Lung microvascular endothelial cell (primary cell): ENCODE data around the gene SHB. TPM values are rescaled to one million over a fixed set of nuclear protein-coding genes. Genes with fewer than 3 reads are reported as not detected.
"Not testable (repeated sequence)": the region's sequence is repeated elsewhere in the genome, so short reads cannot be mapped to it uniquely, and the experiment has no call there.

Experiments used
- DNase-seq, 2 donors: peaks; one replicate each; pipeline versions ENCODE4 v3.0.0 to v3.0.0-alpha.2; 2010; ENCODE audit warnings: low read depth in 2 of 2
- total RNA-seq: library from RNA; depleted of rRNA; stranded (reverse); fragments of >200 nt; gene quantifications from 2 replicates; pipeline ENCODE4 v1.2.1, GENCODE V29; 2014

Gene SHB
- total RNA-seq, 1 donor from 2014 or later: 22.6 TPM

- no peak for DNase-seq
Measured at GRCh38 chr9:37921168-37921510, 147.9 kb downstream of the SHB start.

- DNase-seq: peak in 1 of 2 donors; percentile 55
Measured at GRCh38 chr9:37920471-37921167, 148.4 kb downstream of the SHB start.

- DNase-seq: no peak
Measured at GRCh38 chr9:37919956-37920335, 149.1 kb downstream of the SHB start.

GRCh38 chr9:37919246-37919955 lies 149.6 kb downstream of the SHB start:
- DNase-seq: no peak

- no peak for DNase-seq
Measured at GRCh38 chr9:37918665-37919170, 150.3 kb downstream of the SHB start.

- DNase-seq: no peak
Measured at GRCh38 chr9:37917801-37918664, 151.0 kb downstream of the SHB start.

- DNase-seq: peak in 1 of 2 donors; percentile 25
Measured at GRCh38 chr9:37917313-37917731, 151.7 kb downstream of the SHB start.

GRCh38 chr9:37916471-37917312 lies 152.3 kb downstream of the SHB start:
- DNase-seq: peak; percentile 75 to 80

- peak in 1 of 2 donors; percentile 50 for DNase-seq
Measured at GRCh38 chr9:37915911-37916470, 153.0 kb downstream of the SHB start.

- DNase-seq: no peak
Measured at GRCh38 chr9:37914701-37915358, 154.2 kb downstream of the SHB start.

- no peak for DNase-seq
Measured at GRCh38 chr9:37914154-37914551, 154.9 kb downstream of the SHB start.

GRCh38 chr9:37913480-37914153 lies 155.4 kb downstream of the SHB start:
- peak; percentile 79 to 85 for DNase-seq

- DNase-seq: no peak
Measured at GRCh38 chr9:37911271-37911681, 157.8 kb downstream of the SHB start.

GRCh38 chr9:37910271-37910670 lies 158.8 kb downstream of the SHB start:
- no peak for DNase-seq

GRCh38 chr9:37909836-37910235 lies 159.2 kb downstream of the SHB start:
- not testable (repeated sequence) for DNase-seq

- no peak for DNase-seq
Measured at GRCh38 chr9:37909326-37909725, 159.7 kb downstream of the SHB start.

GRCh38 chr9:37908698-37909186 lies 160.3 kb downstream of the SHB start:
- no peak for DNase-seq

- no peak for DNase-seq
Measured at GRCh38 chr9:37908283-37908682, 160.7 kb downstream of the SHB start.
